Hematopoietic multipotent progenitor cell treated with erythropoietin and hydrocortisone succinate and interleukin-3 and kit ligand, for 6 days (in vitro differentiated cells): ENCODE data around the gene SH3PXD2A.
"Not testable (repeated sequence)": the region's sequence is repeated elsewhere in the genome, so short reads cannot be mapped to it uniquely, and the experiment has no call there.

ENCODE experiments used
- DNase-seq: peaks from one replicate; pipeline ENCODE4 v3.0.0-alpha.2; 2015

SH3PXD2A gene

DNA sequence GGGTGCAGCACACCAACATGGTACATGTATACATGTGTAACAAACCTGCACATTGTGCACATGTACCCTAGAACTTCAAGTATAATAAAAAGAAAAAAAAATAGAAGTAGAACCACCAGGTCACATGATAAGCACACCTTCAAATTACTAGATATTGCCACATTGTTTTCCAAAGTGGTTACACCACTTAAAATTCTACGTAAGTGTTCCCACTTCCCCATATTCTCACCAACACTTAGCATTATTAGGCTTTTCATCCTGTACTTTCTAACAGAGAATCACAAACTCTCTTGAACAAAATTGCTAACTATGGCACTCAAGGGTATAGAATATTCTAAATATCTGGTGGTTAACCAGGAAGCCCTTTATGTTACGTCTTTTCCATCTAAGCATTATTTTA, 22.6 kb downstream of the SH3PXD2A start:
- no peak for DNase-seq

DNA sequence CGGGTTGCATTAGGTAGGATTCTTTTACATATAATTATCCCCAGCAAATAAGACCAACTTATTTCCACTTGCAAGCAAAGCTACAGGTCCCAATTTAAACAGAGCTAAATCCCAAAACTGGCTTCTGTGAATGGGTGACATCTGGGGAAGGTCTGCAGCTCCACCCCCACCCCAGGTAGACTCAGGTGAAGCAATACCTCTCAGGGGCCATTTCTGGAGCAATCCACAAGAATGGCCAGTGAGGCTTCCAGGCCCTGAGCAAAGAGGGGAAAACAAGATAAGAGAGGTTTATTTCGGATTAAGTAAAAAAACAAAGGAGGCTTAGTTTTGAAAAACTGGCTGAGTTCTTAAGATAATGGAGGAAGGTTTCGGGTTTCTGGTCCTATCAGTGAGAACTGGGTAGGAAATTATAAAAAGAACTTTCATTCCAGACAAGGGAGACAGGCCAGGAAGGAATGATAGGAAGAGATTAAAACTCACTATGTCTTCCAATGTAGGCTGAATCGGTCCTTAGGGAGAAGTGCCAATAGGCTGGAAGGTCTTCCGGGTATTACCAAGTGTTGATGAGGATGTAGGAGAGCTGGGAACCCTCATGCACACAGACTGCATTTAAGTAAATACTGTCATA, 25.4 kb downstream of the SH3PXD2A start:
- DNase-seq: no peak

DNA sequence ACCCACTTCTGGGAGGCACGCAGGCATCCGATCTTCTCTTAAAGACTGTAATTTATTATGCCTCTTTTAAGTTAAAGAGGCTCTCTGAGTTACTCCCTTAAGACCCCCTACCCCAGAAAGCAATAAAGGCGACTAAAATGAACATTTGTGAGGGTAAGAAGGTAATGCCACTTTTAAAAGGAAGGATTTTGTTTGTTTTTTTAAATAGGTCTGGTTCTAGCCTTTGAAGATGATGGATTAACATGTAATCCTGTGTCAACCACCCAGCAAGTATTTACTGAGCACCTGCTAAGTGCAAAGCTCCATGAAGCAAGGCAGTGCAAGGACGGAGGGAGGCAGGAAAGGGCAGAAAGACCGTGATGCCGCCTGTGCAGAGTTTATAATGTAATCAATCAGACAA, 26.1 kb downstream of the SH3PXD2A start:
- no peak for DNase-seq

DNA sequence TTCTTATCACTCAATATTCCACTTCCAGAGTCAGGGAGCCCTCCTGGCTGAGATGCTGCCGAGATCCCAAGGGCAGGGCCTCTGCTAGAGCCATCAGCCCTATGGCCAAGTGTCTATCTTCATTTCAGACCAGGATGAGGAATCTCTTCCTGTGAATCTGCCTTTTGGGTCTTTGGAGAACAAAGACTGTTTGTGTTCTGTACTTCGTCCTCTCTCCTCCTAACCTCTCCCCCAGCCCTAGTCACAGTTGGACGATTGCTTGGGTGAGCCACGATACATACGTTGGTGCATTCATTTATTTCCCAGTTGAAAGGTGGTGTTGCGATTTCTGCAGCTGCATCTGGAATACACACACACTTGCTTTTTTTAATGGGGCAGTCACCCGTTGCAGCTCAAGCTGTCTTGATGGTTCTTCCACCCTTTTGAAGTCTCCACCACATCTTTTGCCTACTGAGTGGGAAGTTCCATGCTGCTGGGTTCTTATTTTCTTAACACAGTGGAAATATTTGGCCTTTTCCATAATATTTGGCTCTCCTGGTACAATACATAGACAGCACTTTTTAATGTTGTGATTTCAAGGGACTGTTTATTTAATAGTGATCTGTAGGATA, 26.7 kb downstream of the SH3PXD2A start:
- no peak for DNase-seq

DNA sequence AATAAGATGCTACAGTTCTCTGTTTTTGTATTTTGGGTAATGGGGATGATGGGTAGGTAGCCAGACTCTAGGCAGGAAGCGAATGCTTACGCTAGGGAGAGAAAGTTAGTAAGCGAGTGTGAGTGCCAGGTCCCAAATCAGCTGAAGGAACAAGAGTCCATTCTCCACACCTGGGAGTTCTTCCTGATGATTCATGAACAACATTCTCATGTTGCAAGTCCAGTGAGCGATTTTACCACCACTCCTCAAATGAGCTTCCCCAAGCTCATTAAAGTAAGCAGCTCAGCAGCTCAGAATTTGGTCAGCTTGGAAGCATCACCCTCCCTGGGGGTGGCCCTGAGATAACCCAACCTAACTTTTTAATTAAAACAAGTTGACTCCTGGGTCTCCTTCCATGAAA, 27.3 kb downstream of the SH3PXD2A start:
- no peak for DNase-seq

DNA sequence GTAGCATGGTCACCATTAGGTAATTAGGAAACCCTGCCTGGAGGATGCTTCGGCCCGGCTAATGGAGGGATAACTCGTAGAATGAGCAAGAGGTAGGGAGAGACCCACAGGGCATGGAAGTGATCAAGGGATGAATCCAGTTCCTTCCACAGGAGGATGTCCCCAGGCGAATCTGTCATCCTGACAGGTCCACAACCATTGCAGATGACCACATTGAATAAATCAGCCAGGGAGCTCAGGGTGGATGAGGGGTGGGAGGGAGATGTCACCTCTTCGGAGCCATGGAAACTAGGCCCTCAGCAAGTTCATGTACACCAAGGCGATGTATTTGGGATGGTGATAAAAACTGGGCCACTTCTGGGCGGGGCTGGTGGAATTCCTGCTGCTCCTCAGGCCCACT, 28.5 kb downstream of the SH3PXD2A start:
- no peak for DNase-seq

DNA sequence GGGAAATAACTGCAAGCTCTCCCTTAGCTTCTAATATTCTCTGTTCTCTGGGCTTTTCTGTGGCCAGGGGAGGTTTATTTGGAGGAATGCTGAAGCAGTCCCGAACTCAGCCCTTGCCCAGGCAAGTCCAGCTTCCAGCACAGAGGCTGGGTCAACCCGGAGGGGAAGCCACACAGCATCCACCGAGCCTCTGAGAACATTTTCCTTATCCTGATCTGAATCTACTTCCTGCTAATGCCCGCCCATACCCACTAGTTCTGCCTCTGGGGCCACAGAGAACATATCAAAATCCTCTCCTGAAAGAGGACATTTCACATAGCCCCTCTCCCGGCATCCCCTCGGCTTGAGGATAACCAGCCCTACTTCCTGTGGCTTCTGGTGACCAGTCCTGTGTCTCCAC, 31.1 kb downstream of the SH3PXD2A start:
- DNase-seq: peak; percentile 41

DNA sequence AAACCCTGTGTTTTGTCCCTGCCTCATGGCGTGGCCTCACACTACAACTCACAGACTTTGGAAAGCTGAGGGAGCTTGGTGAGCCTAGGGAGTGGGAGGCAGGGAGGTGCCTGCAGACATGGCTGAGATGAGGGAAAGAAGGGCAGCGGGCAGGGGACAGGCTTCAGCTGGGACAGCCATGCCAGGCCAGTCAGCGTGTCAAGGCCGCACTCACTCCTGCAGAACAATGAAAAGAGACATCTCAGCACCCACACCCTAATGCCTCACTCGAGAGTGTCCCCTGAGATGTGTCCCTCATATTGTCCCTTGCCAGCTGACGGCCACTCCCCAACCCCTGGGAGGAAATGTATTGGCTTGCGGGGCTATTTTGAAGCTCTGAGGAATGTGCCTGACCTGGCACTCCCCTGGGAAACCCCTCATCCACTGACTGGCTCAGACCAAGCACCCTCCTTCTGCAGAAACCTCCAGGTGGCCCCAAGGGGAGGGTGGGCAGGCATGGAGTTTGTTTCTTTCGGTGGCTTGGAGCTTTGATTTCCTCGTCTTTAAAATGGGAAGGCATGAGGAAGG, 31.6 kb downstream of the SH3PXD2A start:
- DNase-seq: no peak

DNA sequence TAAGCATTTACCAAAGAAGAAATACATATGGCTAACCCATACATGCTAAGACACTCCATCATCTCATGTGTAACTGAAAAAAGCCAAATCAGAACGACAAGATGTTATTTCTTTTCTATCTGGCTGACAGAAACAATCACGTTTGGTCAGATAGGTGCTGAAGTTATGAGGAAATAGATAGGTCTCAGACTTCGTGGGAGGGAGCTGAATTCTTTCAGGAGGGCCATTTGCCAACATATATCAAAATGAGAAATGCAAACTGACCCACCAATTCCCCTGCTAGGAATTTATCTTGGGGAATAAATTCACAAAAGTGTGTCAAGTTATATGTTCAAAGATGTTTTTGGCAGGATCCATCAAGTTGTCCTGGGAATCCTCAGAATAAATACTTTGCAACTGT, 32.6 kb downstream of the SH3PXD2A start:
- DNase-seq: no peak

DNA sequence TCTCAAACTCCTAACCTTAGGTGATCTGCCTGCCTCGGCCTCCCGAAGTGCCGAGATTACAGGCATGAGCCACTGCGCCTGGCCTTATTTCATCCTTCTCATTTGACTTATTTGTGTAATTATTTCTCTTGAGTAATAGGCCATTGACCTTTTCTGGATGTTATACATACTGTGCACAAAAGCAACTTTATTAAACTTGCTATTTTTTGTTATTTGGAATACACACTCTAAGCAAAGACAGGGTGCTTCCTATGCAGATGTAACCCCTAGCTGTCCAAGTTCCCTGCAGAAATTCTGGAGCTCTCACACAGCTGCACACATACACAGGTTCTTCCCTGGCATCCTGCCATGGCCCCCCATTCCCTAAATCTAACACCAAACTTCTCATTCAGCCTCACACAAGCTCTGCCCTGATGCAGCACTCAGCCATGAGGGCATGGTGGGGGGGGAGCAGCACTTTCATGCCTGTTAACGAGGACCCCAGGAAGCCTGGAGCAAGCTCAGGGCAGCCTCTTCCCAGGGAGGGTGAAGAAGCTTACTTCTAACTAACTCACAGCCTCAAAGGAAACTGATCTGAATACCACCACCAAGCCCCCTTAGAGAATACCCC, 33.2 kb downstream of the SH3PXD2A start:
- no peak for DNase-seq

DNA sequence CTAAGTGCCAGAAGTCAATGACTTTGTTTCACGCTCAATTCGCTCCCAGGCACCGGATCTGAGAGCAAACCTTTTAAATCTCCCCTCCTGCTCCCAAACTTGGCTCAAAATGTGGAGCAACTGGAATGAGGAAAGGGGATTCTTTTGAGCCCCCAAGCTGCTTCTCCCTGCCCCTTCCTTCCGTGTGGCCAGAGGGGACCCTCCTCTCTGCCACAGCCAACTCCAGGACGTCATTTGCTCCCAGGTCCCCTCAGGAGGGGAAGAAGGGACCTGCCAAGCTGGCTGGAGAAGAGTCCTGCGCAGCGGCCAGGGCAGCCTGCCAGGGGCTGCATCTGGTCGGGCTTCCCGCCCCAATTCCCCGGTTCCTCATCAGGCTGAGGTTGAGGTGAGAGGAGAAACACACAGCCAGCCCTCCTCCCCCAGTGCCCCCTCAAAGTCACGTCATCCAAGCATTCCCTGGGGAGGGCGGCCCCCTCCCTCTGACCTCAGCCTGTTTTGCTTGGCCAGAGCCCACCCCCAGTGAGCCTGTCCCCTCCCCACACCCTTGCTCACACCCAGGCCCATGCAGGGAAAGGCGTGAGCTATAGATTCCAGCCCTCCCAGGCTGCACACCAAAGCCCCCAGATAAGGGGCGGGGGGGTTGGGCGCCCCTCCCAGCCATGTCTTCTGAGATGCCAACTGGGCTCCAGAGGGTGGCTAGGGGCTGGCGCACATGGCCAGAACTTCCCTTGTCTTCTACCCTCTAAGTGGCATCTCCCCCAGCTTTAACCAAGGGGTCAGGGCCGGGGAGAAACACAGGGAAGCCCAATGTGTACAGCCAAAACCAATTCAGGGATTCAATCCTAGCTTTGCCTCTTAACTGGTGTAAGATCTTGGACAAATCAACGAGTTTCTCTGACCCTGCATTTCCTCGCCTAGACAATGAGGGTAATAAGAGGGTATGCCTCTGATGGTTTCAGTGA, 35.0 kb downstream of the SH3PXD2A start:
- peak; percentile 12 for DNase-seq

DNA sequence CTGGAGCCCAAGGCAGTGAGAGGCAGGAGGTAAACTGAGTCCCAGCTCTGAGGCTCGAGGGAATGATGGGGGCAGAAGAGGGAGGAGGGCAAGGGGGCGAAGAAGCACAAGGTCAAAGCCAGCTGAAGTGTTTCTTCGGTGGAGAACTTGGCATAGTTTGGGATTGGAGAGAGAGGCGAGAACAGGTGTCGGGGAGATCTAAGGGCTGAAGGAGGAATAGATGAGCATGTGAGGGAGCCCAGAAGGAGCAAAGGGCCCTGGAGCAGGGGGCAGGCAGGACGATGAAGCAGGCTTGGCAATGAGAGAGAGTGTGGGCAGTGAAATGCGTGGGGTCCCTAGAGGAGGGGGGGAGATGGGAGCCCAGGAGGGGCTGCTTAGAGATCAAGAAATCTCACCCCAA, 35.9 kb downstream of the SH3PXD2A start:
- no peak for DNase-seq

DNA sequence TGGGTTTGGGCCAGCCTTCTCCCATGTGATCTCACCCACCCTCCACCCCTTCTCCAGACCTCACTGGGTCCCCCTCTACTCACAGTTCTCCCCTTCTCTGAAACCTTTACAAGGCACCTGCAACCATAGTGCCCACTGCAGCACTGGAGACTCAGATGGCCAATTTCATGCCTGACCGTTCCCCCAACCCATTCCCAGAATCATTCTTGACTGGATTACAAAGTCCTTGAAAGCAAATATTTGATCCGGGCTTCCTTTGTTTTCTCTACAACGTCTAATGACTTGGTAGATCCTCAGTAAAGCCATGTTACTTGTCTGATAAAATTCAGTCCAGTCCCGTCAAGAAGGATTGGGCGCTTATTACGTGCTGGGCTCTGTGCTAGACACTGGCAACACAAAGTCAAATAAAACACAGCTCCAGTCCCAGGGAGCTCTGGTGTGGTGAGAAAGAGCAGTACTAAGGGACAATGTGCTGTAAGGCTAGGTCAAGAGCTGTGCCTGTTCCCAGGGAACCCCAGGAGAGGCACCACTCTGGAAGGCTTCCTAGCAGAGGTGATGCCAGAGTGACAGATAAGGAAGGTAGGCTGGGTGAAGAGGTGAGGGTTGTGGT, 36.5 kb downstream of the SH3PXD2A start:
- DNase-seq: no peak

DNA sequence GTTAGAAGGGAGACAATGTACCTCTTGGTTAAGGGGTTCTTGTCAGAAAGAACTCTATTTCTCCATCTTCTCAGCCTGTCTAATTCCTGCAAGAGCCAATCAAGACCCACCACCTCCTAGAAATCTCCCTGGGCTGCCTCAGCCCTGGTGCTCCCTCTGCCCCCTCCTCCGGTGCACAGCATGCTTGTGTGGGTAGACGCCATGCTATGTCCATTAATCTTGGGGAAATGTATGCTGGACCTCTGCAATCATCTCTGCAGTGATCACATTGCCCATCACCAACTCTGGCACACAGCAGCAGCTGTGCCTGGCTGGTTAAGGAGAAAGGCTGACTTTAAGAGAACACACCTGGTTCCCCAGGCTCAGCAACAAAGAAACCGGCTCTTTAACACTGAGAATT, 37.3 kb downstream of the SH3PXD2A start:
- no peak for DNase-seq

DNA sequence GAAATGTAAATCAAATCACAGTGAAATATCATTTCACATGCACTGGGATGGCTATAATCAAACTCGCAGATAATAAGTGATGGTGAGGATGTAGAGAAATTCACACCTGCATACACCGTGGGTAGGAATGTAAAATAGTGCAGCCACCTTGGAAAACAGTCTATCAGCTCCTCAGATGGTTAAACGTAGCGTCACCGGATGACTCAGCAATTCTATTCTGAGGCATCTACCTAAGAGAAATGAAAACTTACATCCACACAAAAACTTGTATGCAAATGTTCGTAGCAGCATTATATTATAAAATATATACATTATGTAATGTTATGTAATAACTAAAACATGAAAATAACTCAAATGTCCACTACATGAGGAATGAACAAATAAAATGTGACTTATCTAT, 38.9 kb downstream of the SH3PXD2A start:
- peak; percentile 41 for DNase-seq

DNA sequence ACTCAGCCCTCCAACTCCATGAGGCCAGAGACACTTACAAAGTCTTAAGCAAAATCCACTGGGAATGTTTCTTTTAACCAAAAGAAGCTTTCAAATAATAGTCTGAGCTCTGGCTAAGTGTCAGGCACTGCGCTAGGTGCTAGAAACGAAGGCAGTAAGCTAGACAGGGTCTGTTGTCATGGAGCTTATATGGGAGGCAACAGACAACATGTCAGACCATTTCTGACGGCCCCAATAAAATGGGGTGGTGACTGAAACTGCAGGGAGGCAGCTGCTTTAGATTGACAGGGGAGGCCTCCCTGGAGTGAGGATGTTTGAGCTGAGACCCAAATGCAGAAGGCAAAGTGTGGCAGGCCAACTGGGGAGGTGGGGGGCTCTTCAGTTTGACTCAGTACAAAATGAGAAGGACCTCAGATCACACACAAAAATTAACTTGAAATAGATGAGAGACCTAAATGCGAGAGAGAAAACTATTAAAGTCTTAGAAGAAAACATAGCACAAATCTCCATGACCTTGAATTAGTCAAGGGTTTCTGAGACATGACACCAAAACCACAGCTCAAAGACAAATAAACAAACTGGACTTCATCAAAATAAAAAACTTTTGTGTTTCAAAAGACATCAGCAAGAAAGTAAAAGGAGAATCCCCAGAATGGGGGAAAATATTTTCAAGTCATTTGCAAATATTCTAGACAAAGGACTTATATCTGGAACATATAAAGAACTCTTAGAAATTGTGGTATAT, 40.6 kb downstream of the SH3PXD2A start:
- no peak for DNase-seq

DNA sequence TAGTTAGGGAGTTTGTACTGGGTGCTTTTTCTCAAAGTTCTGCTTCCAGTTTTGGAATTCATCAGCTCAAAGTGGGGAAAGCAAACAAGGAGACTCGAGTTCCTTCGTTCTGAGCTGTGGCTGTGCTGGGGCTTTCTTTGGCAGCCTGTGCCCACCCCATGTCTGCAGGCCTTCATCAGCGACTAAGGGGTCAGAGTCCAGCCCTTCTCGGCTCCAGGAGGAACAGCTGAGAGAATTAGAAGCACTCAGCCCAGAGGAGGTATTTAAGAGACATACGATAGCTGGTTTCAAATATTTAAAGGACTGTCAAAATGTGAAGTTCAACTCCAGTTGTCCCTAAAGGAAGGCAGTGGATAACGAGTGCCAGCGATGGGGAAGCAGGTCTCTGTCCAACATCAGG, 41.3 kb downstream of the SH3PXD2A start:
- DNase-seq: no peak

DNA sequence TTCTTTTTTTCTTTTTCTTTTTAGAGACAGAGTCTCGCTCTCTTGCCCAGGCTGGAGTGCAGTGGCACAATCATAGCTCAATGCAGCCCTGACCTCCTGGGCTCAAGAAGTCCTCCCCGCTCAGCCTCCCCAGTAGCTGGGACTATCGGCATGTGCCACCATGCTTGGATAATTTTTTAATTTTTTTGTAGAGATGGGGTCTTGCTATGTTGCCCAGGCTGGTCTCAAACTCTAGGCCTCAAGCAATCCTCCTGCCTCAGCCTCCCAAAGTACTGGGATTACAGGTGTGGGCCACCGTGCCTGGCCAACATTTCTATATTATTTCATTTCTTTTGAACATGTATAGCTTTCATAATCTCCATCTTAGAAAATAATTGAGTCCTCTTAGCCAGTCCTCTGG, 42.1 kb downstream of the SH3PXD2A start:
- DNase-seq: not testable (repeated sequence)

DNA sequence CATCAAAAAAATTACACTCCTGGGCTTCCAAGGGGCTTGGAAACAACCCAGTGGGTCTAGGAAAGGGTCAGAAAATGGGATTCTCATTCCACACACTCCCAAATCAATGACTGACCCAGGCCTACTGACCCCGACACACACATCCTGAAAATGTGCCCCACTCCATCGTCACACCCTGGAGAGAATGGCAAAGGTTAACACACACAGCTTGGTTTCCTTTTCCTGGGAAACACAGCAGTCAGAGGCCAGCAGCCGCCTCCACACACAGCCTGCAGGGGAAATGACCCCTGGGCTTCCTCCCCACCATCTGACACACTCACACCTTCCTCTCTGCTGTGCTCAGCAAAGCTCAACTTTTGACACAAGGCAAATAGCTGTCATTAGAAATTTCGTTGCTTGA, 42.9 kb downstream of the SH3PXD2A start:
- no peak for DNase-seq

DNA sequence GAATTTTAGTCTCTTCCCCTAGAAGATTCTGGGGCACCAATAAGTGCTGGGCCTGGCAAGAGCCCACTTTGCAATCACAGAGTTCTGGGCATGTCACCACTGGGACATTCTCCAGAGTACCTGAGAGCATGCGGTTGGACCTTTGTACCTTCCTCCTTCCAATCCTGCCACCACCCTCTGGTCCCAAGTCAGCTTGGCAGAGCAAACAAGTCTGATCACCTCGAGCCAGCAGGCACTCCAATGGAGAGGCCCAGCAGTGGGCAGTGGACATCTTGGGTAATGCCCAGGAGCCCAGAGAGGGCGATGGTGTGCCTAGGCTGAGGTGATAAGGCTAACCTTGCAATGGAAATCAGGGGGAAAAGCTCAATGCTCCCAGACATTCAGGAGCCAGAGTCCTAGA, 43.4 kb downstream of the SH3PXD2A start:
- DNase-seq: no peak

DNA sequence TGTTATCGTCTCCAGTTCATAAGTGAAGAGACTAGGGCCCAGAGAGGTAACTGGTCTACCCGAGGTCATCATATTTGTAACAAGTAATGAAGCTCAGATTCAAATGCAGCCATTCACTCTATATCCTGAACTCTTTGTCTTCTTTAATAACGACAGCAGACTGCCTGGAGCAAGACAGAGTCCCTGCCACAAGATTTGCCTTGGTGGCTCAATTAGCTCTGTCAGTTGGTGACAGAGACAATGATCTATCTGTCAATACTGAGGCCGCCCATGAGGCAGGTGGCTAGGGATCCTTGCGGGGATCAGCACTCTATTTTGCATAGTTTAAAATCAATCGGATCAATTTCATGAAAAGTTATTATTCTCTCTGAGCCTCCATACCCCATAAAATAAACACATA, 43.9 kb downstream of the SH3PXD2A start:
- no peak for DNase-seq

DNA sequence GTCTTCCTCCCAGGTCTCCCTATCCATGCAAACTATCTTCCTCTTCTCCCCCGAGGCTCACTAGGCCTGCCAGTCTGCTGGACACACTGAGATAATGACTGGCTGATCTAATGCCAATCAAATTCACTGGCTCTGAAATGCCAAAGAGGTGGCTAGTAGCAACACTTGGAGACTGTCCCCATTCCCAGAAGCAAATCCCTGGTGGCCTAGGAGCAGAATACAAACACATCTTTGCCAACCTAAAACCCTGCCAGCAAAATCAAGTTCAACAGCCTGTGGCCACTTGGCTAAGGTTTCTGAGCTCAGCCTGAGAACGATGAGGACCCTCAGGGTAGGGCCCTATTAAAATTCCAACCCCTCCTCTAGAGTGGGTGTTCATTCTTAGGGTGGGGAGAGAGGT, 46.6 kb downstream of the SH3PXD2A start:
- DNase-seq: no peak
